PC-3 (cell line): ENCODE results near the gene RPL36. TPM values are rescaled to one million over a fixed set of nuclear protein-coding genes. Genes with fewer than 3 reads are reported as not detected.

Experiments used
- ATAC-seq: fragments of 200-7000 bp; cut with Tn5 transposase; 2 replicates; pipeline ENCODE4 v1.9.1; 2020; ENCODE audit warnings: mild to moderate bottlenecking, moderate library complexity
- BruUV-seq: library from RNA; stranded (reverse); fragments of 400-500 nt; replicated peaks from 2 replicates; lab custom pipeline; 2021; lab: Mats Ljungman, UMichigan
- CTCF ChIA-PET: fragments of 300-600 bp; sonication (Branson Sonifier 250); formaldehyde crosslinking; loops from one replicate; lab custom pipeline; 2022; ENCODE audit warnings: antibody characterized with exemption; lab: Charles Lee
- POLR2A ChIA-PET: fragments of 300-600 bp; sonication (Branson Sonifier 250); formaldehyde crosslinking; loops from one replicate; lab custom pipeline; 2022; ENCODE audit warnings: antibody characterized with exemption; ENCODE audit not compliant: unreplicated experiment; lab: Charles Lee
- DNase-seq: peaks from one replicate; pipeline ENCODE4 v3.0.0-alpha.2; 2015
- H2AFZ ChIP-seq: fragments of 300-600 bp; sonication (generic); 2 replicates; pipeline ENCODE4 v1.6.0; 2016; ENCODE audit warnings: antibody characterized with exemption, low read length
- H3F3A ChIP-seq: fragments of 300-600 bp; sonication (generic); one replicate; pipeline ENCODE4 v1.6.0; 2017; ENCODE audit warnings: antibody characterized with exemption, low read length, control low read depth, mild to moderate bottlenecking; ENCODE audit not compliant: unreplicated experiment
- H3K27ac ChIP-seq: fragments of 300-600 bp; sonication (generic); 2 replicates; pipeline ENCODE4 v1.5.1; 2016; ENCODE audit warnings: mild to moderate bottlenecking, low read length
- H3K27me3 ChIP-seq: fragments of 300-600 bp; sonication (generic); 2 replicates; pipeline ENCODE4 v1.6.1; 2016; ENCODE audit warnings: low read length, mixed read lengths
- H3K36me3 ChIP-seq: fragments of 300-600 bp; sonication (generic); 2 replicates; pipeline ENCODE4 v1.6.1; 2016; ENCODE audit warnings: low read depth, mixed run types, low read length, mixed read lengths
- H3K4me1 ChIP-seq: fragments of 300-600 bp; sonication (generic); 2 replicates; pipeline ENCODE4 v1.5.1; 2016; ENCODE audit warnings: low read length; ENCODE audit not compliant: insufficient read depth
- H3K4me2 ChIP-seq: fragments of 300-600 bp; sonication (generic); 2 replicates; pipeline ENCODE4 v1.6.0; 2016; ENCODE audit warnings: low read length
- H3K4me3 ChIP-seq: fragments of 300-600 bp; sonication (generic); 2 replicates; pipeline ENCODE4 v1.5.1; 2016; ENCODE audit warnings: mild to moderate bottlenecking, low read length, mixed read lengths
- H3K79me2 ChIP-seq: fragments of 300-600 bp; sonication (generic); 2 replicates; pipeline ENCODE4 v1.6.1; 2017; ENCODE audit warnings: low read length, mixed read lengths
- H3K9ac ChIP-seq: fragments of 300-600 bp; sonication (generic); 2 replicates; pipeline ENCODE4 v1.6.0; 2016; ENCODE audit warnings: mild to moderate bottlenecking, low read length
- H3K9me2 ChIP-seq: fragments of 300-600 bp; sonication (generic); replicated peaks from 2 replicates; pipeline ENCODE4 v1.6.1; 2016; ENCODE audit warnings: mixed run types, low read length, mixed read lengths
- H3K9me3 ChIP-seq: fragments of 300-600 bp; sonication (generic); 2 replicates; pipeline ENCODE4 v1.6.1; 2016; ENCODE audit warnings: low read length, mixed read lengths
- H4K20me1 ChIP-seq: fragments of 300-600 bp; sonication (generic); 2 replicates; pipeline ENCODE4 v1.6.1; 2016; ENCODE audit warnings: low read length, mixed read lengths
- CTCF ChIP-seq: fragments of 300-600 bp; sonication (generic); conservative IDR thresholded peaks from 2 replicates; pipeline ENCODE4 v1.5.1; 2017; ENCODE audit warnings: antibody characterized with exemption, low read depth, mild to moderate bottlenecking, low read length
- EZH2 ChIP-seq: fragments of 300-600 bp; sonication (generic); IDR thresholded peaks from one replicate; pipeline ENCODE4 v1.6.1; 2017; ENCODE audit warnings: antibody characterized with exemption, mild to moderate bottlenecking, low read length; ENCODE audit not compliant: unreplicated experiment
- EZH2phosphoT487 ChIP-seq: fragments of 300-600 bp; sonication (generic); IDR thresholded peaks from 2 replicates; pipeline ENCODE4 v1.6.1; 2018; ENCODE audit warnings: mild to moderate bottlenecking, antibody characterized with exemption, low read length, borderline replicate concordance
- intact Hi-C: fragments of 100-400 bp; cut with micrococcal nuclease; formaldehyde crosslinking; loops from 2 replicates; pipeline ENCODE4 v1.9.0; 2023
- total RNA-seq: library from RNA; depleted of rRNA; stranded (reverse); fragments of >200 nt; gene quantifications from 2 replicates; pipeline ENCODE4 v1.2.3, GENCODE V29; 2014

The RPL36 gene
- total RNA-seq, 1 experiment from 2014 or later = 2,470 TPM

GRCh38 chr19:5677136-5677535 lies 13.0 kb upstream of the RPL36 start:
- DNase-seq (no peak), ATAC-seq (no peak)
- Histone ChIP-seq H3K79me2 (peaks cover 13% of the 10 kb centered on the region), H3K9ac (no peak overlapping the region), H3K4me3 (no peak overlapping the region), H3F3A (no peaks in the 10 kb centered on the region), H3K9me3 (no peaks in the 10 kb centered on the region), H3K9me2 (no peaks in the 10 kb centered on the region), H2AFZ (no peak overlapping the region), H3K4me1 (peaks cover 8% of the 10 kb centered on the region; the same call in 1 of the 2 replicates), H3K27ac (no peak overlapping the region), H3K36me3 (no peaks in the 10 kb centered on the region), H4K20me1 (no peaks in the 10 kb centered on the region), H3K27me3 (no peaks in the 10 kb centered on the region), H3K4me2 (no peak overlapping the region)
- TF ChIP-seq EZH2 = no peak
- TF ChIP-seq EZH2phosphoT487 = no peak
- POLR2A ChIA-PET = no interaction called here
- CTCF ChIA-PET = no interaction called here
- no TSS peak for BruUV-seq
- intact Hi-C loops = no loop called here

GRCh38 chr19:5677580-5677979 lies 12.5 kb upstream of the RPL36 start:
- no peak overlapping the region for H3K27ac ChIP-seq
- H4K20me1 ChIP-seq = no peaks in the 10 kb centered on the region
- POLR2A ChIA-PET = no interaction called here
- CTCF ChIA-PET = no interaction called here
- no peaks in the 10 kb centered on the region for H3K9me2 ChIP-seq
- intact Hi-C loops = no loop called here
- H3K9me3 ChIP-seq = no peaks in the 10 kb centered on the region
- TF ChIP-seq EZH2 = no peak
- no peak for TF ChIP-seq CTCF
- TF ChIP-seq EZH2phosphoT487 = no peak
- no peaks in the 10 kb centered on the region for H3K36me3 ChIP-seq
- H3K4me3 ChIP-seq = no peak overlapping the region
- DNase-seq (no peak), ATAC-seq (no peak)
- no peak overlapping the region for H2AFZ ChIP-seq
- no peaks in the 10 kb centered on the region for H3K27me3 ChIP-seq
- peaks cover 8% of the 10 kb centered on the region; the same call in 1 of the 2 replicates for H3K4me1 ChIP-seq
- H3K4me2 ChIP-seq = no peak overlapping the region
- BruUV-seq = no TSS peak
- no peak overlapping the region for H3K9ac ChIP-seq
- no peaks in the 10 kb centered on the region for H3F3A ChIP-seq
- H3K79me2 ChIP-seq = peaks cover 13% of the 10 kb centered on the region

- H3K4me1 ChIP-seq = peaks cover 8% of the 10 kb centered on the region; the same call in 1 of the 2 replicates
- no peak overlapping the region for H3K27ac ChIP-seq
- BruUV-seq = no TSS peak
- H3K79me2 ChIP-seq = peaks cover 13% of the 10 kb centered on the region
- TF ChIP-seq EZH2phosphoT487 (no peak), EZH2 (no peak), CTCF (no peak)
- H3K9me2 ChIP-seq = no peaks in the 10 kb centered on the region
- no peak for ATAC-seq
- H3F3A ChIP-seq = no peaks in the 10 kb centered on the region
- no peak for DNase-seq
- H4K20me1 ChIP-seq = no peaks in the 10 kb centered on the region
- no peaks in the 10 kb centered on the region for H3K27me3 ChIP-seq
- no peak overlapping the region for H3K4me3 ChIP-seq
- no peak overlapping the region for H3K4me2 ChIP-seq
- H3K36me3 ChIP-seq = no peaks in the 10 kb centered on the region
- no peaks in the 10 kb centered on the region for H3K9me3 ChIP-seq
- H2AFZ ChIP-seq = no peak overlapping the region
- no peak overlapping the region for H3K9ac ChIP-seq
- intact Hi-C loops = no loop called here
- CTCF ChIA-PET = no interaction called here
- POLR2A ChIA-PET = no interaction called here
Measured at GRCh38 chr19:5678071-5678718, 11.9 kb upstream of the RPL36 start.
